GM13977 (cell line): ENCODE data around the gene TRAPPC5.

Experiments used
- DNase-seq: peaks from one replicate; pipeline ENCODE4 v3.0.0; 2012; ENCODE audit warnings: low spot score
- in situ Hi-C: fragments of 300-500 bp; cut with MboI; formaldehyde crosslinking; loops from one replicate; pipeline ENCODE4 v1.12.0; 2022; ENCODE audit warnings: low sequenced_read_pairs, low pct_unique_long_range_greater_than_20kb, mixed read lengths, inconsistent platforms; ENCODE audit not compliant: unreplicated experiment
- TF ChIP-seq, protein P1 (sequence below): IDR thresholded peaks from 2 replicates; pipeline ENCODE4 v1.5.1; 2012; ENCODE audit warnings: mild to moderate bottlenecking, control low read depth; ENCODE audit not compliant: insufficient read depth; ENCODE audit errors: extremely low read depth, missing control alignments

The TRAPPC5 gene

GRCh38 chr19:7674010-7675005 lies 6.3 kb upstream of the TRAPPC5 start:
- no peak for DNase-seq
- TF ChIP-seq, protein P1, sequence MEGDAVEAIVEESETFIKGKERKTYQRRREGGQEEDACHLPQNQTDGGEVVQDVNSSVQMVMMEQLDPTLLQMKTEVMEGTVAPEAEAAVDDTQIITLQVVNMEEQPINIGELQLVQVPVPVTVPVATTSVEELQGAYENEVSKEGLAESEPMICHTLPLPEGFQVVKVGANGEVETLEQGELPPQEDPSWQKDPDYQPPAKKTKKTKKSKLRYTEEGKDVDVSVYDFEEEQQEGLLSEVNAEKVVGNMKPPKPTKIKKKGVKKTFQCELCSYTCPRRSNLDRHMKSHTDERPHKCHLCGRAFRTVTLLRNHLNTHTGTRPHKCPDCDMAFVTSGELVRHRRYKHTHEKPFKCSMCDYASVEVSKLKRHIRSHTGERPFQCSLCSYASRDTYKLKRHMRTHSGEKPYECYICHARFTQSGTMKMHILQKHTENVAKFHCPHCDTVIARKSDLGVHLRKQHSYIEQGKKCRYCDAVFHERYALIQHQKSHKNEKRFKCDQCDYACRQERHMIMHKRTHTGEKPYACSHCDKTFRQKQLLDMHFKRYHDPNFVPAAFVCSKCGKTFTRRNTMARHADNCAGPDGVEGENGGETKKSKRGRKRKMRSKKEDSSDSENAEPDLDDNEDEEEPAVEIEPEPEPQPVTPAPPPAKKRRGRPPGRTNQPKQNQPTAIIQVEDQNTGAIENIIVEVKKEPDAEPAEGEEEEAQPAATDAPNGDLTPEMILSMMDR: no peak
- in situ Hi-C loops: no loop called here

DNA sequence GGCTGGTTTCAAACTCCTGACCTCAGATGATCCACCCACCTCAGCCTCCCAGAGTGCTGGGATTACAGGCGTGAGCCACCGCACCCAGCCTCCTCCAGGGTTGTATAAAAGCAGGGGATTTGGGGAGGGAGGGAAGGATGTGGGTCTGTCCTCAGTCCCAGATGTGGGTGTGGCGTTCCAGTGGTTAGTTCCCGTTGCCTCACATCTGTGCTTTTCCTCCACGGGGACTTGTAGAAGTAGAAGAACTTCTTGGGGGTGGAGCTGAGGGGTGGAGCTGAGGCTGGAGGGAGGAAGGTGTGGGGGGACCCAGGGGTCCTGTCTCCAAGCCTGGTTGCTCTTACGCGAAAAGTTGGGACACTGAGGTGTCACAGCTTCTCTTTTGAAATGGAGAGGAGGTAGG lies 4.3 kb upstream of the TRAPPC5 start:
- DNase-seq: no peak

GRCh38 chr19:7676854-7677253 lies 3.8 kb upstream of the TRAPPC5 start, which contains the start of gene MCEMP1:
Gene MCEMP1 (plus strand): TSS chr19:7677090. CDS start chr19:7677121, 31 bp downstream.
- in situ Hi-C loops: no loop called here
- TF ChIP-seq, protein P1: no peak
- DNase-seq: no peak

More for the DNA sequence above, 4.3 kb upstream of the TRAPPC5 start:
- TF ChIP-seq, protein P1: no peak
- in situ Hi-C loops: no loop called here

DNA sequence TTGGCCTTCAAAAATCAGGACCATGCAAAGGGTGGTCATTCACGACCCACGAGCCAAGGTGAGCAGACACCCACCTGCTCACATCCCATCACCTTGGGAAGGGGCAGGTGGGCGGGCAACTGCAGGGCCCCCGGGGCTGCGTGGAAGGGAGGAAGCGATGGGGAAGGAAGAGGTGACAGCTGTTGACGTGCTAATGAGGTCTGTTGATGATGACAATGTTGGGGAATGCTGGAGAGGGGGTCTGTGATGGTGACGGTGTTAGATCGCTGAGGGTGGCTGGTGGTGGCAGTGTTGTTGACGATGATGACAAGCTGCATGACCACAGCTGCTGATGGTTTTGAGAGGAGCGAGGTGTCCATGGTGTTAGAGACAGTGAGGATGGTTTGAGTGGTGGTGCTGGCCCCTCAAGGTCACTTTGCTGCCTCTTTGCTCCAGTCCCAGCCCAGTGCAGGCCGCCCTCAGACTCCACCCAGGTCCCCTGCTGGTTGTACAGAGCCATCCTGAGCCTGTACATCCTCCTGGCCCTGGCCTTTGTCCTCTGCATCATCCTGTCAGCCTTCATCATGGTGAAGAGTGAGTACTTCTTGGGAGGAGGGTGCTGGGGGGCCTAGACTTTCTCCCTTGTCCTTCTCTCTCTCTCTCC lies 2.8 kb upstream of the TRAPPC5 start:
- DNase-seq: no peak
- in situ Hi-C loops: no loop called here
- TF ChIP-seq, protein P1: no peak

DNA sequence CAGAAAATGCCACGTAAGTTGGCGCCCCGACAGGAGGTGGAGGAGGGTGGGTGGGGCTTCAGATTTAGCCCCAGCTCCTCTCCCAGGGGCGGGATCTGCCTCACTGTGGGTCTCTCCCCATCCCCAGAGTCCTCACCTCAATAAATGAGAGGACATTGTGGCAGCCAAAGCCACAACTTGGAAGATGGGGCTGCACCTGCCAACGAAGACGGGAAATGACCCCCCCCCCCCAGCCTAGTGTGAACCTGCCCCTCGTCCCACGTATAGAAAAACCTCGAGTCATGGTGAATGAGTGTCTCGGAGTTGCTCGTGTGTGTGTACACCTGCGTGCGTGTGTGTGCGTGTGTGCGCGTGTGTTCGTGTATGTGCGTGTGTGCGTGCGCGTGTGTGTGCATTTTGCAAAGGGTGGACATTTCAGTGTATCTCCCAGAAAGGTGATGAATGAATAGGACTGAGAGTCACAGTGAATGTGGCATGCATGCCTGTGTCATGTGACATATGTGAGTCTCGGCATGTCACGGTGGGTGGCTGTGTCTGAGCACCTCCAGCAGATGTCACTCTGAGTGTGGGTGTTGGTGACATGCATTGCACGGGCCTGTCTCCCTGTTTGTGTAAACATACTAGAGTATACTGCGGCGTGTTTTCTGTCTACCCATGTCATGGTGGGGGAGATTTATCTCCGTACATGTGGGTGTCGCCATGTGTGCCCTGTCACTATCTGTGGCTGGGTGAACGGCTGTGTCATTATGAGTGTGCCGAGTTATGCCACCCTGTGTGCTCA lies 1.5 kb upstream of the TRAPPC5 start:
- in situ Hi-C loops: no loop called here
- DNase-seq: peak; percentile 81
- TF ChIP-seq, protein P1: peak; percentile 76
